LHCN-M2 (cell line): ENCODE data around the gene CSPG5. TPM values are rescaled to one million over a fixed set of nuclear protein-coding genes. Genes with fewer than 3 reads are reported as not detected.

Source experiments
- total RNA-seq: library from RNA; depleted of rRNA; stranded (reverse); fragments of >200 nt; gene quantifications from 2 replicates; pipeline ENCODE4 v1.2.3, GENCODE V29; 2014; rRNA removed

The CSPG5 gene
- total RNA-seq, 1 experiment from 2014 or later: 0.29 TPM

Other genes starting within 250 kb of the CSPG5 start
- 15.2 and 16.7 TPM in 2 replicates for gene PTPN23, start 197.8 kb downstream of the CSPG5 start, total RNA-seq
- 66.5 and 71.1 TPM in 2 replicates for gene SCAP, start 102.9 kb downstream of the CSPG5 start, total RNA-seq
- 40.8 and 46.7 TPM in 2 replicates for gene ELP6, start 65.2 kb downstream of the CSPG5 start, total RNA-seq
- 41.4 and 44.9 TPM in 2 replicates for gene SMARCC1, start 203.0 kb upstream of the CSPG5 start, total RNA-seq
- 83.9 and 96.3 TPM in 2 replicates for gene DHX30, start 224.3 kb upstream of the CSPG5 start, total RNA-seq